ENCODE data around the gene TMEM95. TPM values are rescaled to one million over a fixed set of nuclear protein-coding genes. Genes with fewer than 3 reads are reported as not detected.

Gene TMEM95
- total RNA-seq, 4 donors from 2014 or later = not detected

GRCh38 chr17:7308625-7309433 is 46.1 kb upstream of the TMEM95 start:
- TF ChIP-seq POLR2A (IDR thresholded peaks at IDR 0.05) (peak; percentile 60 to 61), CTCF (IDR thresholded peaks at IDR 0.05 in 4 of 5, conservative IDR thresholded peaks at IDR 0.05 in 1 of 5) (no peak)
- Histone ChIP-seq H3K36me3 (peaks cover 4 to 43% of the 10 kb centered on the region in 2 donors), H3K4me3 (peak overlapping the region; percentile 79 to 98 (median 84)), H3K4me1 (peaks cover 43 to 44% of the 10 kb centered on the region in 2 donors), H3K27ac (peak overlapping the region; percentile 93 to 99 (median 98)), H3K9me3 (no peaks in the 10 kb centered on the region), H3K27me3 (no peaks in the 10 kb centered on the region)
- ATAC-seq (peak; percentile 53 to 56), DNase-seq (peak; percentile 79 to 86)
- intact Hi-C loops (cut with DNase I; ENCODE audit: low total_unique reads) = loop anchor here (5.0 to 10.0 kb wide), 2 partner anchors 37 to 536 kb away; no protein-coding TSS in a partner anchor
- in situ Hi-C loops (cut with MboI; ENCODE audit: low sequenced_read_pairs in 4 of 4) = loop anchor here in 1 of 4 donors (10.0 kb wide), 1 partner anchor 54 kb away; the partner anchor contains the start of genes CTDNEP1 and ELP5

GRCh38 chr17:7309628-7310027 is 45.3 kb upstream of the TMEM95 start:
- DNase-seq = no peak
- Histone ChIP-seq H3K27me3 (no peaks in the 10 kb centered on the region), H3K27ac (peak overlapping the region; percentile 93 to 99 (median 98)), H3K4me3 (peak overlapping the region in 3 of 4 donors; percentile 79 to 85 (median 84)), H3K4me1 (peaks cover 51 to 52% of the 10 kb centered on the region in 2 donors), H3K36me3 (peaks cover 4 to 47% of the 10 kb centered on the region in 2 donors), H3K9me3 (no peaks in the 10 kb centered on the region)
- in situ Hi-C loops (cut with MboI; ENCODE audit: low sequenced_read_pairs in 4 of 4) = loop anchor here in 1 of 4 donors (10.0 kb wide), 1 partner anchor 55 kb away; the partner anchor contains the start of genes CTDNEP1 and ELP5
- no peak for ATAC-seq
- intact Hi-C loops (cut with DNase I; ENCODE audit: low total_unique reads) = loop anchor here (5.0 to 10.0 kb wide), 2 partner anchors 37 to 535 kb away; no protein-coding TSS in a partner anchor
- TF ChIP-seq POLR2A (IDR thresholded peaks at IDR 0.05) = no peak
- TF ChIP-seq CTCF (IDR thresholded peaks at IDR 0.05 in 4 of 5, conservative IDR thresholded peaks at IDR 0.05 in 1 of 5) = no peak

GRCh38 chr17:7311110-7311705 is 43.7 kb upstream of the TMEM95 start:
- Histone ChIP-seq H3K4me1 (peaks cover 57 to 60% of the 10 kb centered on the region in 2 donors), H3K36me3 (peaks cover 4 to 47% of the 10 kb centered on the region in 2 donors), H3K27me3 (no peaks in the 10 kb centered on the region), H3K9me3 (no peaks in the 10 kb centered on the region), H3K27ac (peak overlapping the region; percentile 32 to 99 (median 96)), H3K4me3 (no peak overlapping the region)
- in situ Hi-C loops (cut with MboI; ENCODE audit: low sequenced_read_pairs in 4 of 4) (no loop called here), intact Hi-C loops (cut with DNase I; ENCODE audit: low total_unique reads) (no loop called here)
- TF ChIP-seq CTCF (IDR thresholded peaks at IDR 0.05 in 4 of 5, conservative IDR thresholded peaks at IDR 0.05 in 1 of 5) (no peak), POLR2A (IDR thresholded peaks at IDR 0.05) (no peak)
- ATAC-seq = no peak
- DNase-seq = no peak

- Histone ChIP-seq H3K4me3 (no peak overlapping the region), H3K36me3 (peaks cover 4 to 54% of the 10 kb centered on the region in 2 donors), H3K27ac (peak overlapping the region in 2 of 4 donors; percentile 93 to 97), H3K27me3 (no peaks in the 10 kb centered on the region), H3K4me1 (peaks cover 55 to 57% of the 10 kb centered on the region in 2 donors), H3K9me3 (no peaks in the 10 kb centered on the region)
- ATAC-seq (no peak), DNase-seq (no peak)
- TF ChIP-seq CTCF (IDR thresholded peaks at IDR 0.05 in 4 of 5, conservative IDR thresholded peaks at IDR 0.05 in 1 of 5) (no peak), POLR2A (IDR thresholded peaks at IDR 0.05) (no peak)
- in situ Hi-C loops (cut with MboI; ENCODE audit: low sequenced_read_pairs in 4 of 4) = no loop called here
- intact Hi-C loops (cut with DNase I; ENCODE audit: low total_unique reads) = no loop called here
Measured at GRCh38 chr17:7312432-7313087, 42.4 kb upstream of the TMEM95 start.

All from gastrocnemius medialis (tissue), 4 donors.